GM06990 (cell line): Measurements from ENCODE around the gene SEMA3F.

Experiments
- DNase-seq: peaks from one replicate; pipeline ENCODE4 v3.0.0-alpha.2; 2011; ENCODE audit not compliant: insufficient read length; ENCODE audit errors: extremely low read depth
- H3K27me3 ChIP-seq: replicated peaks from 2 replicates; pipeline ENCODE4 v1.6.0; 2011; ENCODE audit warnings: low read length; ENCODE audit not compliant: control insufficient read depth, insufficient read depth
- H3K36me3 ChIP-seq: 2 replicates; pipeline ENCODE4 v1.5.1; 2011; ENCODE audit warnings: low read length; ENCODE audit not compliant: control insufficient read depth, insufficient read depth
- H3K4me3 ChIP-seq: replicated peaks from 2 replicates; pipeline ENCODE4 v1.5.1; 2011; ENCODE audit warnings: low read depth, mild to moderate bottlenecking, control low read depth, low read length
- TF ChIP-seq, protein P1 (sequence below): IDR thresholded peaks from 2 replicates; pipeline ENCODE4 v1.5.1; 2011; ENCODE audit warnings: low read length, control low read depth, mild to moderate bottlenecking, inconsistent platforms; ENCODE audit not compliant: insufficient read depth, poor library complexity, severe bottlenecking

Gene SEMA3F

DNA sequence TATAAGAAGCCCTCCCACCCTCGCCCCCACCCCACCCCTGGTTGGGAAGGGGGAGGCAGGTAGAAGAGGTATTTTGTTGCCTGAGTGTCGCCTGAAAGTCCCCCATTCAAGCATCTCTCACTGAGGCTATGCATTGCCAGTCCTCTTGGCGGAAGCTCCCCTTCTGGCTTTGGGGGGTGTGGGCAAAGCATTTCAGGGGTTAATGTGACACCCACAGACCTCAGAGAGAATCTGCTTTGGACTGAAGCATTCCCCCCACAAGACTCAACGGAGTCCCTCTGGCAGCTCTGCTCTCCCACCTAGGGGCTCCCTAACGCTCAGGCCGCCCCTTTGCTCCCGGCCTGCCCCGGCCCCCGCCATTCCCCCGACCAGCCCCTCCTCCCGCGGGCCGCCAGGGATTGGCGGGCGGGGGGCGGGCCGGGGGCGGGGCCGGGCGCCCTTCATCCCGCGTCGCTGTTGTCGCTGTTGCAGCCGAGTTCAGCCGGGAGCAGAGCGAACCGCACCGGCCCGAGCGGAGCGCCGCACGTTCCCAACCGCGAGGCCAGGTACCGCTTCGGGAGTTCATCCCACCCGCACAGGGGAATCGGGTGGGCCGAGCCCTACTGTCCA lies 49.8 kb downstream of the SEMA3F start, which contains the start of gene SLC38A3:
TSS of gene SLC38A3 (plus strand) at position 468 of the 609 bp plus-strand sequence. CDS start 8,929 bp downstream, outside the sequence.
- H3K4me3 ChIP-seq, result no peak within 1 kb of the TSS
- DNase-seq, result no peak
- TF ChIP-seq, protein P1, sequence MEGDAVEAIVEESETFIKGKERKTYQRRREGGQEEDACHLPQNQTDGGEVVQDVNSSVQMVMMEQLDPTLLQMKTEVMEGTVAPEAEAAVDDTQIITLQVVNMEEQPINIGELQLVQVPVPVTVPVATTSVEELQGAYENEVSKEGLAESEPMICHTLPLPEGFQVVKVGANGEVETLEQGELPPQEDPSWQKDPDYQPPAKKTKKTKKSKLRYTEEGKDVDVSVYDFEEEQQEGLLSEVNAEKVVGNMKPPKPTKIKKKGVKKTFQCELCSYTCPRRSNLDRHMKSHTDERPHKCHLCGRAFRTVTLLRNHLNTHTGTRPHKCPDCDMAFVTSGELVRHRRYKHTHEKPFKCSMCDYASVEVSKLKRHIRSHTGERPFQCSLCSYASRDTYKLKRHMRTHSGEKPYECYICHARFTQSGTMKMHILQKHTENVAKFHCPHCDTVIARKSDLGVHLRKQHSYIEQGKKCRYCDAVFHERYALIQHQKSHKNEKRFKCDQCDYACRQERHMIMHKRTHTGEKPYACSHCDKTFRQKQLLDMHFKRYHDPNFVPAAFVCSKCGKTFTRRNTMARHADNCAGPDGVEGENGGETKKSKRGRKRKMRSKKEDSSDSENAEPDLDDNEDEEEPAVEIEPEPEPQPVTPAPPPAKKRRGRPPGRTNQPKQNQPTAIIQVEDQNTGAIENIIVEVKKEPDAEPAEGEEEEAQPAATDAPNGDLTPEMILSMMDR, result no peak
- H3K36me3 ChIP-seq, result no peaks in the 10 kb centered on the region
- H3K27me3 ChIP-seq, result peaks cover 3% of the 10 kb centered on the region

DNA sequence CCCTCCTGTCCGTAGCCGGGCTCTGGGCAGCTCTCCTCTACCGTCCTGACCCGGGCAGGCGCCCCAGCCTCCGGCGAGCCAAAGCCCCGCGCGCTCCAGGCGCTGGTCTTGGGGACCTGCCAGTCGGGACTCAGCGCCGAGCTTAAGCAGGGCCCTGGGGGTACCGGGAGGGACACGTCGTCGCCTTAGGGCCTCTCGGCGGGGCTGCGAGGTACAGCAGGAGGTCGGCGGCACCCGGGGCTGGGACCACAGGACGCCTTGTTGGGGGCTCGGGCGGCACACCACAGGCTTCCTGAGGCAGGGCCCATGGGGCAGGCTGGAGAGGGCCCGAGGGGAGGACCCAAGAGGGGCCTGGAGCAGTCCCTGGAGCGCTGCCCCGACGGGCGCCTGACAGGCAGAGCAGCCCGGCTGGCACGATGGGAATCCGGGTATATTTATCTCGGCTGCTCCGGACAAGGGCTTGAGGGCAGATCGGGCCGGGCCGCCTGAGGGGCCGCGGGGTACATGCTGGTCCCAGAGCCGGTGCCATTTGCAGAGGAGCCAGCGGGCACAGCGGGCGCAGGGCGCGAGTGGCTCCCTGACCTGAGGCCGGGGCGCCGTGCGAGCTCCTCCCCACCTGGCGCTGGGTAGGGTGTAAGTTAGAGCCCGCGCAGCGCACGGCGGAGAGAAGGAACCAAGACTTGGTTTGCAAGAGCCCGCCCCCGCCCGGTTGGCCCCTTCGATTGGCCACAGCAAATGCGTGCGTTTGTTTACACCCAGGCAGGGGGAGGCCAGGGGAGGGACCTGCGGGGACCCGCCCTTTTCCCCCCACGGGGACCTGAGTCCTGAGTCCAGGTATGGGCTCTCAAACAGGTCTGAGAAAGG lies 50.5 kb downstream of the SEMA3F start:
- DNase-seq, result no peak
- TF ChIP-seq, protein P1, result no peak
- no peaks in the 10 kb centered on the region for H3K36me3 ChIP-seq
- no peak overlapping the region for H3K4me3 ChIP-seq
- H3K27me3 ChIP-seq, result peaks cover 3% of the 10 kb centered on the region

DNA sequence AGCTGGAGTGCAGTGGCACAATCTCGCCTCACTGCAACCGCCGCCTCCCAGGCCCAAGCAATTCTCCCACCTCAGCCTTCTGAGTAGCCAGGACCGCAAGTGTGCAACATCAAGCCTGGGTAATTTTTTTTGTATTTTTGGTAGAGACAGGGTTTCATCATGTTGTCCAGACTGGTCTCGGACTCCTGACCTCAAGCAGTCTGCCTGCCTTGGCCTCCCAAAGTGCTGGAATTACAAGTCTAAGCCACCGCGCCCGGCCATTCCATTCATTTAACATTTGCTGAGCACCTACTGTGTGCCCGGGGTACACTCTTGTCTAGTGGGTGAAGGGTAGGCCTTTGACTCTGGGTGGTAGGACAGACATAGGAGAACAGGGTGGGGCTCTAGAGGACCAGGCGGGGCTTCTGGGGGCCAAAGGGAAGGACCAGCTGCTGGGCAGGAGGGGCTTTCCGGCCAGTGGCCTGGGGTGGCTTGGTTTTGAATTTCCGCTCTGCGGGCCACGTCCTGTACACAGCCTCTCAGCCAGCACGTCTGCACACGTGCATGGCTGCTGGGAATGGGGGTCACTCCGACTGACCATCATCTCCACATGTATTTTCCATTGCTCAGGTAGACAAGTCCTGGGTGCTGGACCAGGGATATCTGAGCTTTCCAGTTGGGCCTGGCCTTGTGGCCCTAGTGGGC lies 52.4 kb downstream of the SEMA3F start:
- TF ChIP-seq, protein P1, result no peak
- DNase-seq, result no peak
- Histone ChIP-seq H3K36me3 (no peaks in the 10 kb centered on the region), H3K4me3 (no peak overlapping the region), H3K27me3 (peaks cover 3% of the 10 kb centered on the region)

GRCh38 chr3:50208677-50209344 lies 53.7 kb downstream of the SEMA3F start:
- peaks cover 1% of the 10 kb centered on the region; the same call in 1 of the 2 replicates for H3K27me3 ChIP-seq
- TF ChIP-seq, protein P1, result no peak

GRCh38 chr3:50210176-50210509 lies 55.0 kb downstream of the SEMA3F start:
- DNase-seq, result no peak
- Histone ChIP-seq H3K36me3 (no peaks in the 10 kb centered on the region), H3K4me3 (no peak overlapping the region), H3K27me3 (no peaks in the 10 kb centered on the region; the same call in 1 of the 2 replicates)
- TF ChIP-seq, protein P1, result no peak

More at GRCh38 chr3:50208677-50209344, 53.7 kb downstream of the SEMA3F start:
- DNase-seq, result no peak
- Histone ChIP-seq H3K4me3 (no peak overlapping the region), H3K36me3 (no peaks in the 10 kb centered on the region)
